Hematopoietic multipotent progenitor cell treated with erythropoietin and hydrocortisone succinate and interleukin-3 and kit ligand, for 17 days (in vitro differentiated cells): ENCODE results near the gene SIRT6.
"Not testable (repeated sequence)": the region's sequence is repeated elsewhere in the genome, so short reads cannot be mapped to it uniquely, and the experiment has no call there.

Source experiments
- DNase-seq: peaks from one replicate; pipeline ENCODE4 v3.0.0-alpha.2; 2015; ENCODE audit warnings: low spot score

The SIRT6 gene

GRCh38 chr19:4174895-4175668, 7.3 kb downstream of the SIRT6 start:
- no peak for DNase-seq

GRCh38 chr19:4174213-4174894, 8.0 kb downstream of the SIRT6 start:
- no peak for DNase-seq

- DNase-seq: no peak
Measured at GRCh38 chr19:4173479-4174212, 8.7 kb downstream of the SIRT6 start.

- DNase-seq: peak; percentile 14
Measured at GRCh38 chr19:4172861-4173473, 9.4 kb downstream of the SIRT6 start.

- DNase-seq: no peak
Measured at GRCh38 chr19:4171676-4172075, 10.7 kb downstream of the SIRT6 start.

GRCh38 chr19:4164262-4164661, 18.1 kb downstream of the SIRT6 start:
- DNase-seq: no peak

GRCh38 chr19:4161415-4162077, 20.8 kb downstream of the SIRT6 start:
- DNase-seq: no peak

GRCh38 chr19:4157971-4158370, 24.4 kb downstream of the SIRT6 start:
- not testable (repeated sequence) for DNase-seq

GRCh38 chr19:4157164-4157563, 25.2 kb downstream of the SIRT6 start:
- no peak for DNase-seq

- no peak for DNase-seq
Measured at GRCh38 chr19:4154571-4155312, 27.6 kb downstream of the SIRT6 start.

- DNase-seq: no peak
Measured at GRCh38 chr19:4152241-4152998, 29.9 kb downstream of the SIRT6 start.

- no peak for DNase-seq
Measured at GRCh38 chr19:4151623-4152022, 30.7 kb downstream of the SIRT6 start.

- no peak for DNase-seq
Measured at GRCh38 chr19:4149518-4150288, 32.7 kb downstream of the SIRT6 start.

- DNase-seq: no peak
Measured at GRCh38 chr19:4144666-4145249, 37.6 kb downstream of the SIRT6 start.

GRCh38 chr19:4142916-4143315, 39.4 kb downstream of the SIRT6 start:
- not testable (repeated sequence) for DNase-seq

- DNase-seq: peak; percentile 66
Measured at GRCh38 chr19:4140237-4140711, 42.1 kb downstream of the SIRT6 start.

- peak; percentile 90 for DNase-seq
Measured at GRCh38 chr19:4139614-4140236, 42.6 kb downstream of the SIRT6 start.

- no peak for DNase-seq
Measured at GRCh38 chr19:4138445-4138844, 43.9 kb downstream of the SIRT6 start.

GRCh38 chr19:4136680-4137088, 45.7 kb downstream of the SIRT6 start:
- DNase-seq: no peak
